GM12892 (cell line): ENCODE measurements around the gene MGAT5.

ENCODE experiments used
- POLR2A ChIP-seq: IDR thresholded peaks from 2 replicates; pipeline ENCODE4 v1.6.1; 2011; ENCODE audit warnings: low read depth, low read length, control low read depth
- POLR2AphosphoS5 ChIP-seq: IDR thresholded peaks from 2 replicates; pipeline ENCODE4 v1.6.1; 2011; ENCODE audit warnings: low read depth, low read length, control low read depth
- TAF1 ChIP-seq: IDR thresholded peaks from 2 replicates; pipeline ENCODE4 v1.6.1; 2011; ENCODE audit warnings: low read depth, mild to moderate bottlenecking, control low read depth, low read length, borderline replicate concordance

DNA sequence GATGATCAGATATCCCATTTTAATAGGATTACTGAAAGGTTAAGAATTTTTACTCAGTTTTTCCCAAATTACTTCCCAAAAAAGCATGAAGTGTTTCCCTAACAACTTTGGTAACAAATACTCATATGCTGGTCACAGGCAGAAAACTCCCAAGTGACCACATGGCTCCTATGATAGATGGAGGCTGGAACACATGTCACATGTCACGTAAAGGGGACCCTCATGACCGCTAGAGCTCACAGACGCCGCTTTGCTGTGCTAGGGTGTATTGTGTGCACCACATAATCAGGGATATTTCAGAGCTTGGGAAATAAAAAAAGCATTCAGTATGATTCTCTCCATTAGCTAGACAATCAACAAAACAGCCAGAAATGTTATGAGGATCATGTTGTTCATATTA, 236.7 kb downstream of the MGAT5 start:
- no peak for TF ChIP-seq POLR2AphosphoS5
- no peak for TF ChIP-seq POLR2A
- no peak for TF ChIP-seq TAF1
